OCI-LY7 (cell line): ENCODE measurements around the gene RGS19. TPM values are rescaled to one million over a fixed set of nuclear protein-coding genes. Genes with fewer than 3 reads are reported as not detected.

Experiments
- BruUV-seq: library from RNA; stranded (reverse); fragments of 400-500 nt; replicated peaks from 2 replicates; lab custom pipeline; 2021; lab: Mats Ljungman, UMichigan
- CTCF ChIA-PET: fragments of 300-600 bp; sonication (Branson Sonifier 250); formaldehyde crosslinking; loops from one replicate; lab custom pipeline; 2022; ENCODE audit warnings: antibody characterized with exemption; ENCODE audit not compliant: unreplicated experiment; lab: Charles Lee
- POLR2A ChIA-PET: fragments of 300-600 bp; sonication (Branson Sonifier 250); formaldehyde crosslinking; loops from one replicate; lab custom pipeline; 2022; ENCODE audit warnings: antibody characterized with exemption; lab: Charles Lee
- DNase-seq: peaks from one replicate; pipeline ENCODE4 v3.0.0-alpha.2; 2015; ENCODE audit warnings: low spot score
- H2AFZ ChIP-seq: fragments of 200-600 bp; sonication (generic), shearing (Covaris generic); 2 replicates; pipeline ENCODE4 v1.6.1; 2014; ENCODE audit warnings: mild to moderate bottlenecking, antibody characterized with exemption, low read length, moderate library complexity
- H3K27ac ChIP-seq: fragments of 200-600 bp; sonication (generic); 2 replicates; pipeline ENCODE4 v1.5.1; 2014; ENCODE audit warnings: mixed run types, low read depth, mild to moderate bottlenecking, moderate library complexity, low read length, inconsistent platforms; ENCODE audit not compliant: poor library complexity, severe bottlenecking
- H3K36me3 ChIP-seq: fragments of 200-600 bp; sonication (generic); 2 replicates; pipeline ENCODE4 v1.6.1; 2014; ENCODE audit warnings: mild to moderate bottlenecking, antibody characterized with exemption, low read length, moderate library complexity, mixed read lengths; ENCODE audit not compliant: insufficient read depth
- H3K4me1 ChIP-seq: fragments of 200-600 bp; sonication (generic); 2 replicates; pipeline ENCODE4 v1.5.1; 2014; ENCODE audit warnings: mild to moderate bottlenecking, low read length; ENCODE audit not compliant: insufficient read depth, poor library complexity, severe bottlenecking
- H3K4me2 ChIP-seq: fragments of 200-600 bp; sonication (generic); 2 replicates; pipeline ENCODE4 v1.6.1; 2014; ENCODE audit warnings: mild to moderate bottlenecking, low read length
- H3K4me3 ChIP-seq: fragments of 200-600 bp; sonication (generic); 2 replicates; pipeline ENCODE4 v1.5.1; 2014; ENCODE audit warnings: mild to moderate bottlenecking, low read depth, low read length; ENCODE audit not compliant: poor library complexity, severe bottlenecking
- H3K79me2 ChIP-seq: fragments of 200-600 bp; sonication (generic); 2 replicates; pipeline ENCODE4 v1.6.1; 2016; ENCODE audit warnings: low read depth, mild to moderate bottlenecking, low read length, moderate library complexity, mixed read lengths; ENCODE audit not compliant: insufficient read depth
- H3K9me2 ChIP-seq: fragments of 200-600 bp; sonication (generic); 2 replicates; pipeline ENCODE4 v1.6.1; 2016; ENCODE audit warnings: mild to moderate bottlenecking, low read length, mixed read lengths; ENCODE audit not compliant: insufficient read depth
- H3K9me3 ChIP-seq: fragments of 200-600 bp; sonication (generic); 2 replicates; pipeline ENCODE4 v1.6.1; 2014; ENCODE audit warnings: mild to moderate bottlenecking, mixed run types, low read length, mixed read lengths
- H4K20me1 ChIP-seq: fragments of 200-600 bp; sonication (generic); 2 replicates; pipeline ENCODE4 v1.6.1; 2014; ENCODE audit warnings: mild to moderate bottlenecking, antibody characterized with exemption, low read length, moderate library complexity, mixed read lengths; ENCODE audit not compliant: insufficient read depth
- EZH2phosphoT487 ChIP-seq: fragments of 200-600 bp; sonication (generic); IDR thresholded peaks from 2 replicates; pipeline ENCODE4 v1.6.1; 2018; ENCODE audit warnings: low read depth, borderline replicate concordance, mild to moderate bottlenecking, mixed run types, antibody characterized with exemption, low read length, moderate library complexity, mixed read lengths
- intact Hi-C: fragments of 100-400 bp; cut with micrococcal nuclease; formaldehyde crosslinking; loops from one replicate; pipeline ENCODE4 v1.10.0; 2022; ENCODE audit not compliant: unreplicated experiment
- total RNA-seq, 2 experiments: library from RNA; depleted of rRNA in 1 of 2; stranded (reverse); fragments of >200 nt in 1 of 2; shearing (Covaris generic) in 1 of 2; gene quantifications; 2 replicates each; pipeline ENCODE4 v1.2.3, GENCODE V29; 2014 to 2022
- TF ChIP-seq, protein P1 (sequence below): fragments of 200-600 bp; sonication (generic); conservative IDR thresholded peaks from 2 replicates; pipeline ENCODE4 v1.5.1; 2014; ENCODE audit warnings: mild to moderate bottlenecking, antibody characterized with exemption, low read length, moderate library complexity, mixed read lengths

The RGS19 gene
- total RNA-seq, 2 experiments from 2014 or later: 69.4 to 106 TPM

DNA sequence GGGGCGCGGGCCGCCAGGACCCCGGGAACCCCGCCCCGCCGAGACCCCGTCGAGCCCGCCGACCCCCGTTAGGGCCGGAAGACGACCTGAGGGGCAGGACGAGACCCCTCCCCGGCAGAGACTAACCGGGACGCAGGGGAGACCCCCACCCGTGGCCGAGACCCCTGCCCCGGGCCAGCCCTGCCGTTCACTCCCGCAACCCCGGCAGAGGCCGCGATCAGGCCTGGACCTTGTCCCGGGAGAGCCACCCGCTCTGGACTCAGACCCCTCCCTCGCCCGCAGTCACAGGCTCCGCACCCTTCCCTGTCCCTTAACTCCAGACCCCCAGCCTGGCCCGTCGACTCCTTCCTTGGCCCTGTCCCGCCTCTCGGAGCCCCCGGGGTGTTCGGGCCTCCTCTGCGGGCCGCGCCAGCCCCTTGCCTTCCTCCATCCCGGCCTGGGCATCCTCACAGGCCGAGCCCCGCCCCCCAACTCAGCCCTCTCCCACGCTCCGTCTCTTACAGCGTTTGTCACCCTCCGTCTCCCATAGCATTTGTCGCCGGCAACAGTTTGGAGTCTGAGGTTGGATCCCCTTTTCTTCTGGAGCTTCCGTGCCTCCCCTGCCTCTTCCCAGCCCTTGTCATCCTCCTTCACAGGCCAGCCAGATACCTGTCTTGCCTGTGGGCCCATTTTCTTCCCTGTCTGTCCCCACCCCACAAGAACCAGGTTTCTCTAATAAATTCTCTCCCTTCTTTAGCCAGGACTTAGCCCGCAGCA, 15.8 kb downstream of the RGS19 start:
- TSS peak; percentile 79 for BruUV-seq

DNA sequence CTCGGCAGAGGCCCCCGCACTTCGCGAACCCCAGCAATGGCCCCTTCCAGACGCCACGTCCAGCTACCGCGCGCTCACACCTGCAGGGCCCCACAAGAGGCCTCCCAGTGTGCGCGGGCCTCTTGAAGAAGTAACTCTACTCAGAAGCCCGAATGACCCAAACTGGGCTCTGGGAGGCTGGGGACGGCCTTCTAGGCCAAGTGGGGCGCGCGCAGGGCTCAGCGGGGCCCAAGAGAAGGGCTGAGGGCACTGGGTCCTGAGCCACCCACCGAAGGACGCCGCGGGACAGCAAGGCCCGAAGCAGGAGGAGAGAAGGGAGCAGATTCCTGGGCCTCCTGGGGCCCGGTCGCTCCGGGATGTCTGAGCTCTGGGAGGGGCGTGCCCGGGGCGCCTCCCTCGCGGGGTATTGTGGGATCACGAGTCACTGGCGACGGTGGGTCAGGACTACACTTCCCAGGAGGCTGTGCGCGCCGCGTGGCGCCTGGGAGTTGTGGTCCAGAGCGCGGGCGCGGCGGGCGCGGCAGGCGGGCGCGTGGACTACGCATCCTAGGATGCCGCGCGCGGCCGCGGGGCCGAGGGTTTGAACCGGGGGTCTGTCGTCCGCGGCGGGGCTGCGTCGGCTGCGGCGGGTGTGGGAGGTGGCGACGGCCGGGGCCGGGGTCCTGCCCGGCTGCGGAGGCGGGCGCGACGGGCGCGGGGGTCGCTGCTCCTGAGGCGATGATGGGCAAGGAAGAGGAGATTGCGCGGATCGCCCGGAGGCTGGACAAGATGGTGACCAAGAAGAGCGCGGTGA, 16.5 kb downstream of the RGS19 start, which contains the start of gene TCEA2:
TCEA2 (plus strand) TSS at position 603 of the 793 bp plus-strand sequence; CDS start at position 718, 115 bp downstream.
- peak within 1 kb of the TSS; percentile 84 for H2AFZ ChIP-seq
- no TSS peak for BruUV-seq

More for the DNA sequence above, 15.8 kb downstream of the RGS19 start:
- no peaks in the 10 kb centered on the region for H4K20me1 ChIP-seq
- CTCF ChIA-PET: no interaction called here
- H2AFZ ChIP-seq: no peak overlapping the region; the same call in 1 of the 2 replicates
- POLR2A ChIA-PET: no interaction called here
- intact Hi-C loops: loop anchor here (2.0 kb wide), 1 partner anchor 15 kb away; the partner anchor contains the start of gene RGS19
- peak overlapping the region; percentile 73 for H3K4me2 ChIP-seq
- no peak for TF ChIP-seq EZH2phosphoT487
- TF ChIP-seq, protein P1, sequence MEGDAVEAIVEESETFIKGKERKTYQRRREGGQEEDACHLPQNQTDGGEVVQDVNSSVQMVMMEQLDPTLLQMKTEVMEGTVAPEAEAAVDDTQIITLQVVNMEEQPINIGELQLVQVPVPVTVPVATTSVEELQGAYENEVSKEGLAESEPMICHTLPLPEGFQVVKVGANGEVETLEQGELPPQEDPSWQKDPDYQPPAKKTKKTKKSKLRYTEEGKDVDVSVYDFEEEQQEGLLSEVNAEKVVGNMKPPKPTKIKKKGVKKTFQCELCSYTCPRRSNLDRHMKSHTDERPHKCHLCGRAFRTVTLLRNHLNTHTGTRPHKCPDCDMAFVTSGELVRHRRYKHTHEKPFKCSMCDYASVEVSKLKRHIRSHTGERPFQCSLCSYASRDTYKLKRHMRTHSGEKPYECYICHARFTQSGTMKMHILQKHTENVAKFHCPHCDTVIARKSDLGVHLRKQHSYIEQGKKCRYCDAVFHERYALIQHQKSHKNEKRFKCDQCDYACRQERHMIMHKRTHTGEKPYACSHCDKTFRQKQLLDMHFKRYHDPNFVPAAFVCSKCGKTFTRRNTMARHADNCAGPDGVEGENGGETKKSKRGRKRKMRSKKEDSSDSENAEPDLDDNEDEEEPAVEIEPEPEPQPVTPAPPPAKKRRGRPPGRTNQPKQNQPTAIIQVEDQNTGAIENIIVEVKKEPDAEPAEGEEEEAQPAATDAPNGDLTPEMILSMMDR: no peak
- no peaks in the 10 kb centered on the region for H3K36me3 ChIP-seq
- no peaks in the 10 kb centered on the region for H3K9me3 ChIP-seq
- H3K9me2 ChIP-seq: no peaks in the 10 kb centered on the region
- no peak for DNase-seq
- H3K4me1 ChIP-seq: peaks cover 37% of the 10 kb centered on the region
- peak overlapping the region; percentile 86 for H3K4me3 ChIP-seq
- no peaks in the 10 kb centered on the region for H3K79me2 ChIP-seq
- no peak overlapping the region for H3K27ac ChIP-seq

More for the DNA sequence above, 16.5 kb downstream of the RGS19 start, which contains the start of gene TCEA2:
- Histone ChIP-seq H3K9me3 (no peaks in the 10 kb centered on the region), H3K27ac (no peak within 1 kb of the TSS), H3K4me3 (peak within 1 kb of the TSS; percentile 86), H3K4me1 (peaks cover 45% of the 10 kb centered on the region), H3K4me2 (peak within 1 kb of the TSS; percentile 78), H3K36me3 (no peaks in the 10 kb centered on the region), H3K9me2 (no peaks in the 10 kb centered on the region), H4K20me1 (no peaks in the 10 kb centered on the region), H3K79me2 (no peaks in the 10 kb centered on the region)
- CTCF ChIA-PET: no interaction called here
- intact Hi-C loops: loop anchor here (2.0 kb wide), 1 partner anchor 16 kb away; the partner anchor contains the start of gene RGS19
- POLR2A ChIA-PET: interaction anchor here (0.5 to 0.6 kb wide), 2 partner anchors 123 to 235 kb away, joined by 3 to 4 read pairs; no protein-coding TSS in a partner anchor
- TF ChIP-seq, protein P1: no peak
- no peak for TF ChIP-seq EZH2phosphoT487
- peak; percentile 96 for DNase-seq
